Keratinocyte (primary cell): ENCODE results near the gene C3orf49. TPM values are rescaled to one million over a fixed set of nuclear protein-coding genes. Genes with fewer than 3 reads are reported as not detected.

Experiments
- DNase-seq: peaks from one replicate; pipeline ENCODE4 v3.0.0-alpha.2; 2011; ENCODE audit warnings: low read depth, missing footprints, low spot score
- FAIRE-seq: peaks from 2 replicates; lab custom pipeline; 2011; peaks lifted over from hg19 to GRCh38; lab: Jason Lieb, UNC
- H2AFZ ChIP-seq: 2 replicates; pipeline ENCODE4 v1.6.0; 2012; ENCODE audit warnings: low read length, control low read depth, inconsistent platforms; ENCODE audit not compliant: control insufficient read depth
- H3K27ac ChIP-seq: 2 replicates; pipeline ENCODE4 v1.5.1; 2011; ENCODE audit warnings: low read length; ENCODE audit not compliant: control insufficient read depth, insufficient read depth
- H3K27me3 ChIP-seq: 3 replicates; pipeline ENCODE4 v1.6.0; 2011; ENCODE audit warnings: low read length; ENCODE audit not compliant: control insufficient read depth, insufficient read depth; ENCODE audit errors: extremely low read depth
- H3K36me3 ChIP-seq, 2 experiments: 2 replicates in 1 of 2; 3 replicates in 1 of 2; pipeline ENCODE4 v1.5.1; 2011; ENCODE audit warnings: low read length in 2 of 2, mild to moderate bottlenecking in 1 of 2; ENCODE audit not compliant: control insufficient read depth in 2 of 2, insufficient read depth in 2 of 2; ENCODE audit errors: extremely low read depth in 1 of 2
- H3K4me1 ChIP-seq: 3 replicates; pipeline ENCODE4 v1.5.1; 2011; ENCODE audit warnings: low read length; ENCODE audit not compliant: control insufficient read depth, insufficient read depth; ENCODE audit errors: extremely low read depth
- H3K4me2 ChIP-seq: 3 replicates; pipeline ENCODE4 v1.6.0; 2011; ENCODE audit warnings: low read depth, low read length; ENCODE audit not compliant: control insufficient read depth, insufficient read depth; ENCODE audit errors: extremely low read depth
- H3K4me3 ChIP-seq, 3 experiments: fragments of 200-600 bp in 1 of 3; sonication (generic) in 1 of 3; 2 replicates in 2 of 3; 3 replicates in 1 of 3; pipeline ENCODE4 v1.5.1; 2011 to 2016; ENCODE audit warnings: low read length in 3 of 3, mild to moderate bottlenecking in 3 of 3, control low read depth in 2 of 3, inconsistent platforms in 1 of 3, low read depth in 1 of 3, mixed read lengths in 1 of 3, mixed run types in 1 of 3, moderate library complexity in 1 of 3; ENCODE audit not compliant: control insufficient read depth in 2 of 3, insufficient read depth in 2 of 3; ENCODE audit errors: extremely low read depth in 1 of 3
- H3K79me2 ChIP-seq: 2 replicates; pipeline ENCODE4 v1.6.0; 2012; ENCODE audit warnings: low read length; ENCODE audit not compliant: control insufficient read depth, insufficient read depth
- H3K9ac ChIP-seq: 3 replicates; pipeline ENCODE4 v1.6.0; 2011; ENCODE audit warnings: low read length; ENCODE audit not compliant: control insufficient read depth, insufficient read depth; ENCODE audit errors: extremely low read depth
- H3K9me1 ChIP-seq: 3 replicates; pipeline ENCODE4 v1.6.0; 2011; ENCODE audit warnings: low read length; ENCODE audit not compliant: control insufficient read depth, insufficient read depth; ENCODE audit errors: extremely low read depth
- H3K9me3 ChIP-seq: 2 replicates; pipeline ENCODE4 v1.5.1; 2012; ENCODE audit warnings: low read depth, low read length; ENCODE audit not compliant: control insufficient read depth
- H4K20me1 ChIP-seq: 3 replicates; pipeline ENCODE4 v1.6.0; 2011; ENCODE audit warnings: low read length; ENCODE audit not compliant: control insufficient read depth, insufficient read depth; ENCODE audit errors: extremely low read depth
- EZH2 ChIP-seq: IDR thresholded peaks from one replicate; pipeline ENCODE4 v1.6.1; 2012; ENCODE audit warnings: inconsistent platforms, mild to moderate bottlenecking, low read length, moderate library complexity
- dilution Hi-C: fragments of 300-500 bp; cut with MboI; formaldehyde crosslinking; loops from one replicate; pipeline ENCODE4 v1.7.0; 2020; ENCODE audit warnings: low sequenced_read_pairs; ENCODE audit not compliant: extremely low pct_ligation_motif_present
- polyA plus RNA-seq, 5 experiments: library from polyadenylated mRNA; depleted of rRNA in 3 of 5; stranded (reverse) in 3 of 5; stranded (forward) in 1 of 5; unstranded in 1 of 5; fragments of >200 nt; gene quantifications; 1 replicate in 1 of 5; 2 replicates in 3 of 5; 3 replicates in 1 of 5; pipeline versions ENCODE4 v1.2.1 to v1.2.3, GENCODE V29; 2011 to 2012; ENCODE audit warnings: missing spikeins in 2 of 5, low read depth in 1 of 5, low replicate concordance in 1 of 5
- TF ChIP-seq, protein P1 (sequence below), 3 experiments: IDR thresholded peaks in 1 of 3; conservative IDR thresholded peaks in 1 of 3; optimal IDR thresholded peaks in 1 of 3; 2 replicates in 2 of 3; 3 replicates in 1 of 3; pipeline versions ENCODE3 to v1.5.1; 2011; ENCODE audit warnings: low read length in 3 of 3, mild to moderate bottlenecking in 3 of 3, moderate library complexity in 2 of 3, control low read depth in 1 of 3, inconsistent platforms in 1 of 3; ENCODE audit not compliant: insufficient read depth in 2 of 3; ENCODE audit errors: extremely low read depth in 1 of 3

Gene C3orf49
- polyA plus RNA-seq, 1 donor (not counting 4 experiments of a cell fraction or from before 2014, with no cell fraction given): not detected

GRCh38 chr3:63824309-63824708 lies 5.2 kb downstream of the C3orf49 start:
- Histone ChIP-seq H3K36me3 (peaks cover 0 to 1% of the 10 kb centered on the region in 2 experiments), H3K4me2 (peak overlapping the region; percentile 17), H3K4me1 (peaks cover 8% of the 10 kb centered on the region), H3K27ac (peak overlapping the region; percentile 55), H2AFZ (no peak overlapping the region), H3K9me1 (no peaks in the 10 kb centered on the region), H3K9me3 (no peaks in the 10 kb centered on the region), H3K4me3 (no peak overlapping the region), H3K79me2 (no peaks in the 10 kb centered on the region), H4K20me1 (no peaks in the 10 kb centered on the region), H3K9ac (no peak overlapping the region), H3K27me3 (no peaks in the 10 kb centered on the region)
- dilution Hi-C loops: no loop called here
- FAIRE-seq: peak; percentile 88
- TF ChIP-seq, protein P1, sequence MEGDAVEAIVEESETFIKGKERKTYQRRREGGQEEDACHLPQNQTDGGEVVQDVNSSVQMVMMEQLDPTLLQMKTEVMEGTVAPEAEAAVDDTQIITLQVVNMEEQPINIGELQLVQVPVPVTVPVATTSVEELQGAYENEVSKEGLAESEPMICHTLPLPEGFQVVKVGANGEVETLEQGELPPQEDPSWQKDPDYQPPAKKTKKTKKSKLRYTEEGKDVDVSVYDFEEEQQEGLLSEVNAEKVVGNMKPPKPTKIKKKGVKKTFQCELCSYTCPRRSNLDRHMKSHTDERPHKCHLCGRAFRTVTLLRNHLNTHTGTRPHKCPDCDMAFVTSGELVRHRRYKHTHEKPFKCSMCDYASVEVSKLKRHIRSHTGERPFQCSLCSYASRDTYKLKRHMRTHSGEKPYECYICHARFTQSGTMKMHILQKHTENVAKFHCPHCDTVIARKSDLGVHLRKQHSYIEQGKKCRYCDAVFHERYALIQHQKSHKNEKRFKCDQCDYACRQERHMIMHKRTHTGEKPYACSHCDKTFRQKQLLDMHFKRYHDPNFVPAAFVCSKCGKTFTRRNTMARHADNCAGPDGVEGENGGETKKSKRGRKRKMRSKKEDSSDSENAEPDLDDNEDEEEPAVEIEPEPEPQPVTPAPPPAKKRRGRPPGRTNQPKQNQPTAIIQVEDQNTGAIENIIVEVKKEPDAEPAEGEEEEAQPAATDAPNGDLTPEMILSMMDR (optimal IDR thresholded peaks at IDR 0.05 in 1 of 3, IDR thresholded peaks at IDR 0.05 in 1 of 3, conservative IDR thresholded peaks at IDR 0.05 in 1 of 3; ENCODE audit: extremely low read depth in 1 of 3, insufficient read depth in 2 of 3, low read length in 3 of 3): no peak
- no peak for TF ChIP-seq EZH2
- peak; percentile 59 for DNase-seq

DNA sequence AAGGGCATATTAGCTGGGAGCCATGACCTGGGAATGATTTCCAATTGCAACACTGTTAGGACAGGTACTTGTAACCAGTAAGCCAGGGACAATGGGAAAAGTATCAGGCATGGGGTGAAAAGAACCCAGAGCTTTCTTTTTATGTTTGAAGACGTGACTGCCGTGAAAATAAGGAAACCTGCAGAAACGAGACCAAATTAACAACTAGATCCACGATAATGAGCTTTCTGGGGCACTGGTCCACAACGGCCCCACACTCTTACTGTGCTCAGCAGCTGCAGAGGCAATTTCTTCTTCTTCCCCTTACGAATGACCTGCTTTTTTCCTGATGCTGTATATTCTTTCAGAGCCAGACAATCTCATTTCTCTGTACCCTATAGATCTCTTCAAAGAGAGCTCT lies 11.4 kb downstream of the C3orf49 start:
- H3K9ac ChIP-seq: no peak overlapping the region
- no peak overlapping the region for H2AFZ ChIP-seq
- no peak overlapping the region for H3K4me2 ChIP-seq
- H3K36me3 ChIP-seq: peaks cover 3 to 5% of the 10 kb centered on the region in 2 experiments
- DNase-seq (no peak), FAIRE-seq (no peak)
- no peak overlapping the region for H3K27ac ChIP-seq
- no peaks in the 10 kb centered on the region for H4K20me1 ChIP-seq
- H3K9me3 ChIP-seq: no peaks in the 10 kb centered on the region
- H3K9me1 ChIP-seq: no peaks in the 10 kb centered on the region
- dilution Hi-C loops: no loop called here
- H3K79me2 ChIP-seq: no peaks in the 10 kb centered on the region
- peaks cover 7% of the 10 kb centered on the region for H3K4me1 ChIP-seq
- TF ChIP-seq, protein P1 (optimal IDR thresholded peaks at IDR 0.05 in 1 of 3, IDR thresholded peaks at IDR 0.05 in 1 of 3, conservative IDR thresholded peaks at IDR 0.05 in 1 of 3; ENCODE audit: extremely low read depth in 1 of 3, insufficient read depth in 2 of 3, low read length in 3 of 3): no peak
- no peak for TF ChIP-seq EZH2
- H3K27me3 ChIP-seq: no peaks in the 10 kb centered on the region
- H3K4me3 ChIP-seq: no peak overlapping the region
